Measurements from ENCODE around the gene CFAP69.

DNA sequence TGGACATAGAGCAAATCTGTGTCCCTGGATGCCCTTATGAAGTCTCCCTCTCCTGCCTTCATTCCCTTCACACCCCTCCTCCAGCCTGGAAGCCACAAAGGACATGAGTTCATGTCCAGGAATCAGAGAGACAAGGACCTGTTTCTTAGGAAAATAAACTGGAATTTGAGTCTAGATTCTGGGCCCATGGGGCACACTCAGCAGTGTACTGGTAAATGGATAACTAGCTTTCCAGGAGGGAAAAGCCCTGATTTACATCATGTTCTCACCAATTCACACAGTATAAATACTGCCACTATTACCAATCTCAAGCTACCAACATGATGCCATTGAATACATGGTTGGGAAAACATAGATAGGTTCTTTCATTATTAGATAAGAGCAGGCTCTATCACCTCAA lies 66.2 kb downstream of the CFAP69 start:
- TF ChIP-seq POLR2A (IDR thresholded peaks at IDR 0.05; ENCODE audit: low read length) (no peak), GATA1 (IDR thresholded peaks at IDR 0.05; ENCODE audit: low read depth, low read length) (no peak)

Measured in erythroblast (primary cell).